ENCODE data around the gene SERBP1. TPM values are rescaled to one million over a fixed set of nuclear protein-coding genes. Genes with fewer than 3 reads are reported as not detected.
A peak's percentile ranks its signal among the peaks of the same experiment; 100 is the strongest.
"Not testable (repeated sequence)": the region's sequence is repeated elsewhere in the genome, so short reads cannot be mapped to it uniquely, and the experiment has no call there.

Gene SERBP1
- total RNA-seq, 2 donors from 2014 or later: 225 to 393 TPM

- H3K36me3 Mint-ChIP-seq (ENCODE audit: low read depth): peaks cover 39% of the 10 kb centered on the region
- peak overlapping the region; percentile 98 for H3K27ac Mint-ChIP-seq
- H3K9me3 Mint-ChIP-seq: no peaks in the 10 kb centered on the region
- no peak for ATAC-seq (replicated peaks)
- peaks cover 21% of the 10 kb centered on the region for H3K4me1 Mint-ChIP-seq
- no peaks in the 10 kb centered on the region for H3K27me3 Mint-ChIP-seq
- H3K4me3 Mint-ChIP-seq: peak overlapping the region; percentile 95
These were observed 1.8 kb upstream of the SERBP1 start for GRCh38 chr1:67431869-67432578.

- peak overlapping the region; percentile 98 for H3K27ac Mint-ChIP-seq
- no peaks in the 10 kb centered on the region for H3K27me3 Mint-ChIP-seq
- H3K4me1 Mint-ChIP-seq: peaks cover 24% of the 10 kb centered on the region
- peak overlapping the region; percentile 95 for H3K4me3 Mint-ChIP-seq
- H3K9me3 Mint-ChIP-seq: no peaks in the 10 kb centered on the region
- no peak for ATAC-seq (replicated peaks)
- peaks cover 47% of the 10 kb centered on the region for H3K36me3 Mint-ChIP-seq (ENCODE audit: low read depth)
These were observed 1.1 kb upstream of the SERBP1 start for GRCh38 chr1:67431156-67431765.

DNA sequence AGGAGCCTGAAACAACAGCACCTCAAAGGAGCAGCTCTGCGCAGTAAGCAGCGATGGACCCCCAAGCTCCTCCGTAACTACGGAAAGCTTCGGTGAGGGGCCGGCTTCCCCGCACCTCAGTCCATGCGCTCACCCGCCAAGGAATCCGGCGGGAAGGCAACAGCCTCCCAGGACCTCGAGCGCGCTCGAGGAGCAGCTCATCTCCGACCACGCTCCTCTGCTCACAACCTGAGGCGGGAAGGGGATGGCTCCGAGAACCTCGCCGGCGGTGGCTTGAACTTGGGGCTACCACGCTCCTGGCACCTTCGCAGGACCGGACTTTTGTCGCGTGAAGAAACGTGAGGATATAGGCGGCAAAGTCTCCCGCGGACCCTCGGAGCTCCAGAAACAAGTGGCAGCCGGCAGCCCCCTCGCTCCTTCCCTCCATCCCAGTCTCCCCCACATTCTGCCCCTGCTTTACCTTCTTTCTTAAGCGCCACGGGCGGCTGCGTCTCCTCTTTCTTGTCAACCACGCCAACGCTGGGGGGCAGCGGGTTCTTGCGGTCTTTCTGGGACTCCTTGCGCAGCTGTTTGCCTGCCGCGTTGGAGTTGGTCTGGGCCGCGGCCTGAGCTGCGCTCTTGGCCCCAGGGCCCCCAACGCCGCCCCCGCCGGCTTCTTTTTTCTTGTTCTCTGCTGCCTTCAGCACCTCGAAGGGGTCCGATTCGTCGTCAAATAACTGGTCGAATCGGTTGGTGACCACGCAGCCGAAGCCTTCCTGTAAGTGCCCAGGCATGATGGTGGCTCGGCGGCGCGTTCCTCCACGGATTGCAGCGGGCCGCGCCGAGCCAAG is 459 bp downstream of the SERBP1 start:
- peak overlapping the region; percentile 98 for H3K27ac Mint-ChIP-seq
- peak; percentile 8 for ATAC-seq (replicated peaks)
- H3K4me1 Mint-ChIP-seq: peaks cover 35% of the 10 kb centered on the region
- H3K9me3 Mint-ChIP-seq: no peaks in the 10 kb centered on the region
- H3K36me3 Mint-ChIP-seq (ENCODE audit: low read depth): peaks cover 62% of the 10 kb centered on the region
- peak overlapping the region; percentile 95 for H3K4me3 Mint-ChIP-seq
- H3K27me3 Mint-ChIP-seq: no peaks in the 10 kb centered on the region

DNA sequence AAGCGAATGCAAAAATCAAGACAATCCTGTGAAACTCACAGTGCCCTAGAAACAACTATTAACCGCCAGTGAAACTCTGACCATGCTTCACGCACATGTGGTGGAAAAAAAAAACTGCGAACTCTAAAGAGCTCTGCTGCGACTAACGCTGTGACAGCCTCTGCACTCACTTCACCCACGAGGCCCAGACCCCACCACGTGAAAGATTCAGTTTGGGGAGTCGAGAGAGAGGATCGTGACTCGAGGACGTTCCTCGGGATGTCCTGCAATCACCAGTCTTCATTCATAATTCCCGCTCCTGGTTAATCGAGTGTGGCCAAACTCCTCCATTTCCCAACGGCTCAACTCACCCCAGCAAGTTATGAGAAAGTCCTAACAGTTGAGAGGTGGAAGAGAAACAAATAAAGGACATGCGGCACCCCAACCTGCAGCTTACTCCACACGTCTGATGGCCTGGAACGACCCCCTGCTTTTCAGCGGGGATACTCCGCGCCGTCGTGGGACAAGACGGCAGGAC is 1.1 kb downstream of the SERBP1 start:
- peaks cover 39% of the 10 kb centered on the region for H3K4me1 Mint-ChIP-seq
- H3K9me3 Mint-ChIP-seq: no peaks in the 10 kb centered on the region
- peak overlapping the region; percentile 98 for H3K27ac Mint-ChIP-seq
- H3K27me3 Mint-ChIP-seq: no peaks in the 10 kb centered on the region
- peaks cover 69% of the 10 kb centered on the region for H3K36me3 Mint-ChIP-seq (ENCODE audit: low read depth)
- peak overlapping the region; percentile 95 for H3K4me3 Mint-ChIP-seq
- ATAC-seq (replicated peaks): no peak

GRCh38 chr1:67427947-67428346 is 2.3 kb downstream of the SERBP1 start:
- Mint-ChIP-seq H3K36me3 (ENCODE audit: low read depth) (peaks cover 80% of the 10 kb centered on the region), H3K27ac (peak overlapping the region; percentile 98), H3K9me3 (no peaks in the 10 kb centered on the region), H3K4me3 (peak overlapping the region; percentile 95), H3K27me3 (no peaks in the 10 kb centered on the region), H3K4me1 (peaks cover 39% of the 10 kb centered on the region)
- ATAC-seq (replicated peaks): no peak

DNA sequence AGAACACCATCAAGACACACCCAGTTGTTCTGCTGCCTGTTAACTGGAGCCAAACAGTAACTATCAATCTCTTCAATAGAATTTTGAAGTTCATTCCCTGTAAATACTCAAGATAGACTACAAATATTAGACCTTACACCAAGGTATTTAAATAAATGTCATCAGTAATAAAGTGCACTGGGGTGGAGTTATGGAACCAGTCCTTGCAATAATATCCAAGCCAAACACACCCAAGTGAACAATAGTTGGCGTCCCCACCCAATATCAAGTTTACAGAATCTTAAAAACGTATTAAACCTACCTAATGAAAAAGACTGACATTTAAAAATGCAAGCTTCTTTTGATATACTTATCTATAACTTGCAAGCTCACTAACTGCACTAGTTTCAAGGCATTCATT is 2.7 kb downstream of the SERBP1 start:
- H3K4me3 Mint-ChIP-seq: peak overlapping the region; percentile 95
- H3K27me3 Mint-ChIP-seq: no peaks in the 10 kb centered on the region
- H3K4me1 Mint-ChIP-seq: peaks cover 37% of the 10 kb centered on the region
- no peak for ATAC-seq (replicated peaks)
- no peaks in the 10 kb centered on the region for H3K9me3 Mint-ChIP-seq
- H3K36me3 Mint-ChIP-seq (ENCODE audit: low read depth): peaks cover 85% of the 10 kb centered on the region
- H3K27ac Mint-ChIP-seq: peak overlapping the region; percentile 98

DNA sequence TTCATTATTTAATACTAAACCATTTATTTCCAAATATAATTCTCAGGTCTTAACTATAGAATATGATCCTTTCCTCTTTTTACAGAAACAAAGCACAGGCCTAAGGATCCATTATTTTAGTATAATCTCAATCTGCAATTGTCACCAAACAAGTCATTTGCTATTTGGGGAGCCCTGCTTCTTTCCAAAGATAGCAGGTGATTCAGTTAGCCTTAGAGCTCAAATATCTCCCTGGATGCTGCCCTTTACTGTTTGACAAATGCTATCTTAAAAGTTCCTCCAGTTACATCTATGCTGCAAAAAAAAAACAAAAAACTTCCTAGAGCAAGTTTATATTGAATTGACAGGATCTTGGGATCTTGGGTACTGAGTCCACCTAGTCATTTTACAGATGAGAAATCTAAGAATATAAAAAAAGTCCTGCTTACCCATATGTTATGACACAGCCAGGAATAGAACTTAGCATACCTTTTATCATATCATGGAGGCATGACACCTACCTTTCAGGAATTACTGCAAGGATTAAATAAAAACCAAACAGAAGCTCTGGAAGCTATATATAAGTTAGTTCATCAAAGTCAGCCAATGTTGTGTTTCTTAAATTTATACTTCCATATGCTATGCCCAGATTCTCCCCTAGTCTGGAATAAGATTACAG is 9.2 kb downstream of the SERBP1 start:
- H3K27me3 Mint-ChIP-seq: no peaks in the 10 kb centered on the region
- H3K36me3 Mint-ChIP-seq (ENCODE audit: low read depth): peaks cover 100% of the 10 kb centered on the region
- no peak for ATAC-seq (replicated peaks)
- peak overlapping the region; percentile 43 for H3K4me3 Mint-ChIP-seq
- peaks cover 31% of the 10 kb centered on the region for H3K4me1 Mint-ChIP-seq
- peak overlapping the region; percentile 42 for H3K27ac Mint-ChIP-seq
- H3K9me3 Mint-ChIP-seq: no peaks in the 10 kb centered on the region

GRCh38 chr1:67418839-67419586 is 11.2 kb downstream of the SERBP1 start:
- peaks cover 28% of the 10 kb centered on the region for H3K4me1 Mint-ChIP-seq
- H3K9me3 Mint-ChIP-seq: no peaks in the 10 kb centered on the region
- peaks cover 100% of the 10 kb centered on the region for H3K36me3 Mint-ChIP-seq (ENCODE audit: low read depth)
- H3K27me3 Mint-ChIP-seq: no peaks in the 10 kb centered on the region
- H3K4me3 Mint-ChIP-seq: no peak overlapping the region
- H3K27ac Mint-ChIP-seq: no peak overlapping the region
- ATAC-seq (replicated peaks): no peak

DNA sequence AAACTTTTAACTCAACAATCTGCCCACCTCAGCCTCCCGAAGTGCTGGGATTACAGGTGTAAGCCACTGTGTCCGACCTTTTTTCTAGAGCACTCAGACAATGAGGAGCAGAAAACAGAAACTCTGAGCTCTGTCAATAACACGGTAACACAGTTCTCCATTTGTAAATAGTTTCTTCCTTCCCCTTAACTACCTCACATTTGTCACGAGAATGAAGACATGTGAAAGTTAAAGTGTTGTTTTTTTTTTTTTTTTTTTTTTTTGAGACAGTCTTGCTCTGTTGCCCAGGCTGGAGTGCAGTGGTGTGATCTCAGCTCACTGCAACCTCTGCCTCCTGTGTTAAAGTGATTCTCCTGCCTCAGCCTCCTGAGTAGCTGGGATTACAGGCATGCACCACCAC is 12.5 kb downstream of the SERBP1 start:
- peaks cover 22% of the 10 kb centered on the region for H3K4me1 Mint-ChIP-seq
- not testable (repeated sequence) for H3K4me3 Mint-ChIP-seq, H3K9me3 Mint-ChIP-seq

DNA sequence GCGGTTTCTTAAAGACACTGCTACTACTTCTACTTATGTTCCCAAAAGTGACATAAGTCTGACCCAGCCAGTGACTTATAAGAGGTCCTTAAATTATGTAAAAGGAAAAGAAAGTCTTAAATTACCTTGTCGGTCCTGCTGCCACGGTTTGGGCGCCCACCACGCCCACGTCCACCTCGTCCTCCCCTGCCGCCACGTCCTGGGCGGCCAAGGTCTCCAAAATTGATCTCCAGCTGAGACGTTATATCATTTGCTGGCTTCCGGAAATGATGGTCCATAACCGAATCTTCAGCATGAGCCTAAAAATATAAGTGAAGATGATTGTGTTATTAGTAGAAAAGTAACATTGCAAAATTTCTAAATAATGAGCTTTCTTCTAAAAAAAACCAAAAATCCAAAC is 15.2 kb downstream of the SERBP1 start:
- ATAC-seq (replicated peaks): no peak
- peak overlapping the region; percentile 67 for H3K27ac Mint-ChIP-seq
- no peaks in the 10 kb centered on the region for H3K9me3 Mint-ChIP-seq
- peaks cover 9% of the 10 kb centered on the region for H3K4me1 Mint-ChIP-seq
- no peaks in the 10 kb centered on the region for H3K27me3 Mint-ChIP-seq
- H3K36me3 Mint-ChIP-seq (ENCODE audit: low read depth): peaks cover 99% of the 10 kb centered on the region
- H3K4me3 Mint-ChIP-seq: no peak overlapping the region

More for the DNA sequence above, 12.5 kb downstream of the SERBP1 start:
- not testable (repeated sequence) for ATAC-seq (replicated peaks); H3K27ac Mint-ChIP-seq; H3K27me3 Mint-ChIP-seq
- H3K36me3 Mint-ChIP-seq (ENCODE audit: low read depth): peaks cover 100% of the 10 kb centered on the region

GRCh38 chr1:67414574-67414973 is 15.6 kb downstream of the SERBP1 start:
- no peak for ATAC-seq (replicated peaks)
- H3K9me3 Mint-ChIP-seq: no peaks in the 10 kb centered on the region
- no peak overlapping the region for H3K4me3 Mint-ChIP-seq
- H3K36me3 Mint-ChIP-seq (ENCODE audit: low read depth): peaks cover 99% of the 10 kb centered on the region
- H3K27me3 Mint-ChIP-seq: no peaks in the 10 kb centered on the region
- H3K4me1 Mint-ChIP-seq: peaks cover 10% of the 10 kb centered on the region
- H3K27ac Mint-ChIP-seq: peak overlapping the region; percentile 43

- ATAC-seq (replicated peaks); H3K27me3 Mint-ChIP-seq; H3K9me3 Mint-ChIP-seq; H3K4me3 Mint-ChIP-seq; H3K27ac Mint-ChIP-seq: not testable (repeated sequence)
- H3K4me1 Mint-ChIP-seq: peaks cover 13% of the 10 kb centered on the region
- peaks cover 97% of the 10 kb centered on the region for H3K36me3 Mint-ChIP-seq (ENCODE audit: low read depth)
These were observed 17.1 kb downstream of the SERBP1 start for GRCh38 chr1:67413101-67413500.

- no peaks in the 10 kb centered on the region for H3K9me3 Mint-ChIP-seq
- H3K36me3 Mint-ChIP-seq (ENCODE audit: low read depth): peaks cover 67% of the 10 kb centered on the region
- H3K4me1 Mint-ChIP-seq: peaks cover 4% of the 10 kb centered on the region
- no peak for ATAC-seq (replicated peaks)
- no peak overlapping the region for H3K4me3 Mint-ChIP-seq
- H3K27me3 Mint-ChIP-seq: no peaks in the 10 kb centered on the region
- peak overlapping the region; percentile 3 for H3K27ac Mint-ChIP-seq
These were observed 22.1 kb downstream of the SERBP1 start for GRCh38 chr1:67408148-67408547.
